Measurements from ENCODE around the gene MEAK7.

The MEAK7 gene

DNA sequence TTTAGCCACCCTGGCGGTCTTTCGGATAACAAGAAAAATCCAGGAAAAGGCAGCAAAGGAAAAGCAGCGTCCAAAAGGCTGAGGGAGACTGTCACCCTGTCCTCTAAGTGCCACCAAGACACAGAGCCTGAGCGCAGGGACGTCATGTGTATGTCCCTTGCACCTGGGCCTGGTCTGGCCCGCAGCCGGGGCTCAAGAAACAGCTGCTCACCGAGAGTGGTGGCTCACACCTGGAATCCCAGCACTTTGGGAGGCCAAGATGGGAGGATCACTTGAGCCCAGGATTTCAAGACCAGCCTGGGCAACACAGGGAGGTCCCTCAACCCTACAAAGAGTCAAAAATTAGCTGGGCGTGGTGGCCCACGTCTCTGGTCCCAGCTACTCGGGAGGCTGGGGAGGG is 9.2 kb upstream of the MEAK7 start:
- no peak for DNase-seq

DNA sequence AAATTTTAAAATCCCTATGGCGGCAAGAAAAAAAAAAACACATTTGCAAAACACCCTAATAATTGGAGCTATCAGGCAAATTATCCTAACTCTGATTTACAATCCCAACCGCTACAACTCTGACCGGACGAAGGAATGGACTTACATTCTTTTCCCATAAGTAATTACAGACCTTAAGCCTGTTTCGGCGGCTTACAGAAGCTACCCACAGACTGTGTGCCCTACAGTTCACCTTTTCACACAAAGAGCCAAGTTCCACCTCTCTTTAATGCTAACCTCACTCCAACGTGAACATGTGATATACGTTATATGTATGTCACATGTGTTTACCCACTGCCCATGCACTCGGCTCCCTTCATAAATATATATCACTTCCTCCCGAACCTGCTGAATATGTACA is 8.7 kb upstream of the MEAK7 start:
- DNase-seq = no peak

DNA sequence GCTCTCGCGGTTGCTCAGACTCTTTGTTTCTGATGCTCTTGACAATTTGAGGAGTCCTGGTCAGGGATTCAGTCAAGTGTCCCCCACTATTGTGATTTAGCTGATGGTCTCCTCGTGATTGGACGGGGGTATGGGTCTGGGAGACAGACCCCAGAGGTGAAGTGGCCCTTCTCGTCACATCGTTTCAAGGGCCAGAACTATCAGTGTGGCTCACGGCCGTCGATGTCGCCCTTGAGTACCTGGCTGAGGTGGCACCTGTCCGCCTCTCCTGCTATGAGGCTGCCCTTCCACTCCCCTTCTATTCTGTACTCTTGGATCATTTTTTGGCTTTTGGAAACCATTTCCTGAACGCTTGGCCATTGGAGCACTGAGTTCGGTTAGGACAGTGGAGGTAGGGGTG is 7.4 kb upstream of the MEAK7 start:
- DNase-seq = no peak

DNA sequence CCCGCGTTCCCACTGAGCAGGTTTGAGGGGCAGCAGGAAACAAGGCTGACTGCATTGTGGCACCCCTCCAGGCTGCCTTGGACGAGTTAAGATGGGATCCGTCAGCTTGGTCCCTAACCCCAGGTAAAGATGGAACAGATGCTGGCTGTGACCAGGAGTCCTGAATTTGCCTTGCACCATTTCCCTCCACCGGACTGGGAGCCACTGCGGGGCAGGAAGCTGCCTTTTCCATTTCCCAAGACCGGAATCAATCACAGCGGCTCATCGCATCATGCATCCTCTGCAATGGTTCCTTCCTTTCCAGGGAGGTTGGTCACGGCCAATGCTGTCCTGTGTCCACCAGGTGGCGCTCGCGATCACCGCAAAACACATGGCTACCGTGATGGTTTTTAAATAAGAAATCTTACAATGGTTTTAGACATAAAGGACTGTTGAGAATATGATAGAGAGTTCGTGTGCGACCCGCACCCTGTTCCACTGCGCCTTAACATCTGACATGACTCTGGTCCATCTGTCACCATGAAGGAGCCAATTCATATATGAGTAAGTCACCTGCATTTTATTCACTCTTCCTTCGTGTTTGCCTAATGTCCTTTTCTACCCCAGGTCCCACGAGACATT is 6.8 kb upstream of the MEAK7 start:
- peak; percentile 72 for DNase-seq

DNA sequence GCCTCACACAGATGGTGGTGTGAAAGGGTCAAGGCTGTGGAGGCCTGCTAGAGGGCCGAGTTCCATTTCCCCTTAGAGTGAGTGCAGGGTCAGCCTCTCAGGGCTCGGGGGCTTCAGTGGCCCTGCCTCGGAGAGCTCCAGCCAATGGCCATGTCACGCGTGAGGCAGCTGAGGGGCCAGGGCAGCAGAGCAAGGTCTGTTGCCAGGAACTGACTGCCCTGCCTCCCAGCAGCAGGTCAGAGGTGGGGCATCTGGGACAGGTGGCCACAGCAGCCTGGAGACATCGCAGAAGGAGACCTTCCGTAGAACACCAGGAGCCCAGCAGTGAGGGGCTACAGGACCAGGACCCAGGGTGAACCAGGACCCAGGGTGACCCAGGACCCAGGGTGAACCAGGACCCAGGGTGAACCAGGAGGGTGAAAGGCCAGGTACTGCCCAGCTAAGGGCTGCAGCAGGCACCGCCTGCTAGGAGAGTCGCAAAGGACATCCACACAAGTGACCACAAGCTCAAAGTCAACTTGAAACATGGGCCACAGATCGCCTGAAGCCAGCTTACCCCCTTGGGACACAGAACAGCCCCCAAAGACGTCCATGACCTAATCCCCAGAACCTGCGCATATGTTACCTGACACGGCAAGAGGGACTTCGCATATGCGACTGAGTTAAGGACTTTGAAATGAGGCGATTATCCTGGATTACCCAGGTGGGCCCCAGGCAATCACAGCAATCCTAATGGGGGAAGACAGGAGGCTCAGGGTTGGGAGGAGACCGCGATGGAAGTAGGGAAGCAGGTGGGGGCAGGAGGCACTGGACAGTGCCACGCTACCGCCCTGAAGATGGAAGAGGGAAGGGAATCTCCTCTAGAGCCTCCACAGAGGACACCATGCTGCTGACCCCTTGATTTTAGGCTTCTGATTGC is 4.8 kb upstream of the MEAK7 start:
- no peak for DNase-seq

DNA sequence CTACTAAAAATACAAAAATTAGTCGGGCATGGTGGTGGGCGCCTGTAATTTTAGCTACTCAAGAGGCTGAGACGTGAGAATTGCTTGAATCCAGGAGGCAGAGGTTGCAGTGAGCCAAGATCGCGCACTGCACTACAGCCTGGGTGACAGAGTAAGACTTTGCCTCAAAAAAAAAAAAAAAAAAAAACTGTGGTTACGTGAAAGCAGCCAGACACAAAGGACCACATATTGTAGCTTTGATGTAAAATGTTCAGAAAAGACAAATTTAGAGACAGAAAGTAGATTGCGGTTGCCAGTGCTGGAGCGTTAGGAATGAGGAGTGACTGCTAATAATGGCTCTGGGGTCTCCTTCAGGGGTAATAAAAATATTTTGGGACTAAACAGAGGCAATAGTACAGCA is 4.0 kb upstream of the MEAK7 start:
- no peak for DNase-seq

DNA sequence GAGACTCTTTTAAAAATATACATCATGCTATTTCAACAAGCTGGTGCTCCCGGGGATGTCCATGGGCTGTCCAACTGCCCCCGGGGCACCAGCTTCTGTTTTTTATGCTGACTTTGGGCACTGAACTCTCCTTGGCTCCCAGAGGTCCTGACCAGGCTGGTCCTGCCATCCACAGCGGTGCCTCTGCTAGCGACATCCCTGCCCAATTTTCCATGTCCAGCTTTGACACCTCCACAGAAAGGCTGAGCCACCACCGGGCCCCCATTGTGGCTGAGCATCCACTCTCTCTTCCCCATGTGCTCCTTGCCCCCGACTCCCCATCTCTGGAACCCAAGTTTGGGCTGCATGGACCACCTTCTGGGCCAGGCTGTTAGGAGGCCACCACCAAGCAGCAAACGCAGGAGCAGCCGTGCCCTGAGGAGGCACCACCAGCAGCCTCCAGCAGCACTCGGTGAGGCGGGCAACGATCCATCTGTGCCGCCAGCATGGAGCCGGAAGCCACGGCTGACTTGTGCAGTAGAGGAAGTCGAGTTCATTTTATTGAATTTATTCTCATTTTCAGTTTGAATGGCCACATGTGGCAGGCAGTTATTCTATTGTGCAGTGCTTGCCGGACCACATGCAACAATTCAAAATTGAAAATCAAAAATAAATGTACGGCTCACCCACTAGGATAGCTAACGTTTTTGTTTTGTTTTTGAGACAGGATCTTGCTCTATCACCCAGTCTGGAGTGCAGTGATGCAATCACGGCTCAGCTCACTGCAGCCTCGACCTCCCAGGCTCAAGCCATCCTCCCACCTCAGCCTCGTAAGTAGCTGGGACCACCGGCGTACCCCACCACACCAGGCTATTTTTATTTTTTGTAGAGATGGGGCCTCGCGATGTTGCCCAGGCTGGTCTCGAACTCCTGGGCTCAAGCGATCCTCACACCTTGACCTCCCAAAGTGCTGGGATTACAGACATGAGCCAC is 2.8 kb upstream of the MEAK7 start:
- DNase-seq = no peak

DNA sequence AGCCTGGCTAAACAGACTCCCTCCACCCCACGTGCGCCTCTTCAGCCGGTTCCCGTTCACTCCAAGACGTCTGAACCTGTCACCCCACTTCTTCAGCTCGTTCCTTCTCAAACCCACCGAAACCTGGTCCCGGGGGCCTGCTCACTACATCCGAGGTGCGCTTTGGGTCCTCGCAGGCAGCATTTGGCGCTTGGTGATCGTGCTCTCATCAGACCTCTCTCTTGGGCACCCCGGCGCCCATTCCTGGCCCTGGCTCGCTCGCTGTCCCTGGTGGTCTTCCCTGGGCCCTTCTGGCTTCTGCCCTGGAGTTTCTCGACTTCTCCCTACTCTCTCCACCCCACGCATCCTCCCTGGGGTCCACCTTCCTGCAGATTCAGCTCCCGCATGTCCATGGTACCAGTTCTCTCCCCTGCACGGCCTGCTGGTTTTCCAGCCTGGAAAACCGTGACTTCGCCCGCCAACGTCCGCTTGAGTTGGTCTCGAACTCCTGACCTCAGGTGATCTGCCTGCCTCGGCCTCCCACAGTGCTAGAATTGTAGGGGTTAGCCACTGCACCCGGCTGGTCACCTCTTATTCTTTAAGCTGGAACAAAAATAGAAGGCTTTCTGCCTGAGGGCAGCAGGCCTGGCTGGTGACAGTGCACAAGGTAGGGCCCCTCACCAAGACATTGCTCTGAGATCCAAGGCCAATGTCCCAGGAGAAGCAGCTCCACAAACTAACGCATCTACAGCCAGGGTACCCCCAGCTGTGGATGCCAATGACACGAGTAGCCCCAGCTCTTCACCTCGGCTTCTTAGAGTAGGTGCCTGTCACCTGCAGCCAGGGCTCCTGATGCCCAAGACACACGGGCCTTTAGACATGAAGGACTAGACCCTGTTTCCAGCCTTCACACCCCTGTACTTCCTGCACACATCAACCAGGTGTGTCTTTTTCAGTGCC is 1.1 kb upstream of the MEAK7 start:
- no peak for DNase-seq

DNA sequence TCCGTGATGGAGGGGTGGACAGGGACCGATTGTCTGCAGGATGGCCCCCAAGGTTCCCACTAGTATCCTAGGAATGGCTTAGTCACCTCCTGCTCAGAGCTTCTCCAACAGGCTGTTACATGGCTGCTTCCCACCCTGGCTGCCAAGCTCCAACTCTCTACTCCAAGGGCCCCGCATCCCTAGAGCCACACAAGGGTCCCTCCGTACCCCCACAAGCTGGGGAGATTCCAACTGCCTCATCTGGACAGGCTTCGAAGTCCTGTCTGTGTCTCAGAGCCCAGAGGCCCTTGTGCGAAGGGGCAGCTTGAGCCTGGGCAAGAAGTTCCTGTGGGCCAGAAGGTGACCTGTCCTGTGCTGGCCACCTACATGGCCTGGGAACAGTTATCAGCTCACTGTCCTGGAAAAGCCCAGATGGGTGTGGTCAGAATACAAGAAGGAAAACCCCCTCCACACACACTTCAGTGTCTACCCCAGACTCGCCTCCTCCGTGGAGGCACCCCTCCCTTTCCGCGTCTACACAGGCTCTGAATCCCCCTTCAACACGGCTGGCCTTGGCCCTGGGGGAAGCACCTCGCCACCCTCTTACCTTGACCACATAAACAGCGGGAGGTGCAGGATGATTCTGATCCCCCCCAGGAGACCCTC is 586 bp downstream of the MEAK7 start:
- peak; percentile 60 for DNase-seq

DNA sequence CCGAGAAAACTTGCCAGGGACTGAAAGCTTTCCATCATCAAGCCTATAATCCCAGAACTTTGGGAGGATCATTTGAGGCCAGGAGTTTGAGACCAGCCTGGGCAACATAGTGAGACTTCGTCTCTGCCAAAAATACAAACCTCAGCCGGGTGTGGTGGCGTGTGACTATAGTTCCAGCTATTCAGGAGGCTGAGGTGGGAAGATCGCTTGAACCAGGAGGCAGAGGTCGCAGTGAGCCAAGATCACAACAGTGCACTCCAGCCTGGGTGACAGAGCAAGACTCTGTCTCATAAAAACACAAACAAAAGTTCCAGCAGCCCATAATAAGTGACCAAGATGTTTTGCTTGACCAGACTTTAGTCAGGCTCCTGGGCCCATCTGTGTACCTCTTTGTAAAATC is 1.9 kb downstream of the MEAK7 start:
- no peak for DNase-seq

DNA sequence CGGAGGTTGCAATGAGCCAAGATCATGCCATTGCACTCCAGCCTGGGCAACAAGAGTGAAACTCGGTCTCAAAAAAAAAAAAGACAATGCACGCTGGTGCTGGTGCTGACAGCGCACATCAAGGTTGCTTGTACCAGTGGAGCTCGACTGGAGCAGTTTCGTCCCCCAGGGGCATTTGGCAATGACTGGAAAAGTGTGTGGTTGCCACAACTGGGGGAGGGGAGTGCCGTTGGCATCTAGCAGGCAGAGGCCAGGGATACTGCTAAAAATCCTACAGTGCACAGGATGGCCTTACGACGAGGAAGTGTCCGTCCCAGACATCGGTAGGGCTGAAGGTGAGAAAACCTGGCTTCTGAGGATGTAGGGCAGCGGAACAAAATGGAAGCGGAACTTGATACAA is 2.4 kb downstream of the MEAK7 start:
- DNase-seq = no peak

DNA sequence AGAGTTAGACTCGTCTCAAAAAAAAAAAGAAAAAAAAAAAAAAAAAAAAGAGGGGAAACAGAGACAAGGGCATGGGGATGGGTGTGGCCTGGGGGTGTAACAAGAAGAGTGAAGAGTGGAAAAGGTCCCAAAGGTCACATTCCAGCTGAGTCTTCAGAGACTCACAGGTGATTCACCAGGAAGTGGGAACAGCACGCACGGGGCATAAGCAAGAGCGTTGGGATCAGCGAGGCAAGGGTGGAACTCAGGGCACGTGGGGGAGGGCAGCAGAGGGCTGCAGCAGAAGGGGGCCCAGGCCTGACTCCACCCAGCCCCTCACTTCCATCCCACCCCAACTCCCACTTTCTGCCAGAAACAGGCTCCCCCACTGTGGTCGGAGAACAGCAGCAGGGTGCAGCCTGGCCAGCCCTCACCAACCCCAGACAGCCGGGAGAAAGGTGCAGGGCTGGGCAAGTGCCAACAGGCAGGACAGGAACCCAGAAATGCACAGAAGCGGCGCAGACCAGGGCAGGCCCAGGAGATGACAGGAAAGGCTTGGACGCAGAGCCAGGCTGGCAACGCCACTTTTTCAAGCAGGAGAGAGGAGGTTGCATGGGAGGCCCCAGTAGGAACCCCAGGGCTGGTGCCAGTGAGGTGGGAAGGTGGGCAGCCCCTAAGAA is 3.3 kb downstream of the MEAK7 start:
- DNase-seq = no peak

DNA sequence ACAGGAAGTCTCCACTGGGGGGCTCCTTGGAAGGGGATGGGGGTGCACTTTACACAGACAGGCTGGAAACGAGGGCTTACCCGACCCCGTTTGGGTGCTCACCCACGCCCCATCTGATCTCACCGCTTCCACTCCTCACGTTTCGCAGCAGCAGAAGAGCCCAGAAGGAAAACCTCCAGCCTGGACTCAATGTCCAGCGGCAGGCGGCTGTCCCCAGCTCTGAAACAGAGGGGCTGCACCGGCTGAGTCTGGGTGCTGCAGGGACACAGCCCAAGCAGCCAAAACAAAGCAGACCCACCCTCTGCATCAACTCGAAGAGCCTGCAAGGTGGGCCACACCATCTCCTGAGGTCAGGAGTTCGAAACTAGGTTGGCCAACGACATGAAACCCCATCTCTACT is 3.9 kb downstream of the MEAK7 start:
- DNase-seq = no peak

DNA sequence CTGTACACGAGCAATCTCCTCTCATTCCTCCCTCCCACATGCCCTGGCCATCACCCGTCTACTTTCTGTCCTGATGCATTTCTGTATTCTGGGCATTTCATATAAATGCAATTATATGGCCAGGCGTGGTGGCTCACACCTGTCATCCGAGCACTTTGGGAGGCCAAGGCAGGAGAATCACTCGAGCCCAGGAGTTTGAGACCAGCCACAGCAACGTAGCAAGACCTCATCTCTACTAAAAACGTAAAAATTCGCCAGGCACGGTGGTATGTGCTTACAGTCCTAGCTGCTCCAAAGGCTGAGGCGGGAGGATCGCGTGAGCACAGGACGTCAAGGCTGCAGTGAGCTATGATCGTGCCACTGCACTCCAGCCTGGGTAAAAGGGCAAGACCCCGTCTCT is 4.8 kb downstream of the MEAK7 start:
- DNase-seq = no peak

DNA sequence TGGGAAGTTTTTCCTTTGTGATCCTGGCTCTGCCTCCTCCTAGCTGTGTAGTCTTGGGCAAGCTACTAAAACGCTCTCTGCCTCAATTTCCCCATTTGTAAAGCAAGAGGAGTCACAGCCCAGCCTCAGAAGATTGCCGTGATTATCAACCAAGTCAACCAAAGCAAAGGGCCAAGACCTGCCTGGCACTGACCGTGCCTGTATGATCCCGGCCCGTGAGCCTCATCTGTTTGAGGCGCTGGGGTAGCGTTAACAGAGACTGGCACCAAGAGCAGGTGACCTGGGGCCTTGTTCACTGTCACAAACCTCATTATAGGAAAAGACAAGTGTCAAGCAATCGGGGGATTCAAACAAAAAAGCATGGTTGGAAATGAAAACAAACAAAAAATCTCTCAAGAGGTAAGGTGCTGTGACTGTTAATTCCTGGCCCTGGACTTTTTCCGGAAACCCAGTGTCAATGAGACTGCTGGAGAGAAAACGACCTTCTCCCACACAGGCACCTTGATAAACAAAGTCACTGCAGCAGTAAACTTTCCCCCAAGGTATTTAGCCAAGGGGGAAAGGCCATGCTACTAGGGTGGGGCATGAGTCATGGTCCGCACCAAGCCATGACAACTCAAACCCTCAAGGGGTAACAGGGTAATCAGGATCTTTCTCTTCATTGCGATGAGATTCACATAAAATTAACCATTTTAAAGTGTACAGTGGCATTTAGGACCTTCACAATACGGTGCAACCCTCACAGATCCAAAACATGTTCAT is 5.4 kb downstream of the MEAK7 start:
- no peak for DNase-seq

DNA sequence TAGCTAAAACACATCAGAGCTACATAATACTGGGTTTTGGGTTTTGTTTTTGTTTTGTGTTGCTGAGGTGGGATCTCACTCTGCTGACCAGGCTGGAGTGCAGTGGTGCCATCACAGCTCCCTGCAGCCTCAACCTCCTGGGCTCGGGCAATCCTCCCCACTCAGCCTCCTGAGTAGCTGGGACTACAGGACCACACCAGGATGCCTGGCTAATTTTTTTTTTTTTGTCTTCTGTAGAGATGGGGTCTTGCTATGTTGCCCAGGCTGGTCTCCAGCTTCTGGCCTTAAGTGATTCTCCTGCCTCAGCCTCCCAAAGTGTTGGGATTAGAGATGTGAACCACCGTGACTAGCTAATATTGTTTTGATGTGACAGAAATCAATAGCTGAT is 6.2 kb downstream of the MEAK7 start:
- DNase-seq = no peak

DNA sequence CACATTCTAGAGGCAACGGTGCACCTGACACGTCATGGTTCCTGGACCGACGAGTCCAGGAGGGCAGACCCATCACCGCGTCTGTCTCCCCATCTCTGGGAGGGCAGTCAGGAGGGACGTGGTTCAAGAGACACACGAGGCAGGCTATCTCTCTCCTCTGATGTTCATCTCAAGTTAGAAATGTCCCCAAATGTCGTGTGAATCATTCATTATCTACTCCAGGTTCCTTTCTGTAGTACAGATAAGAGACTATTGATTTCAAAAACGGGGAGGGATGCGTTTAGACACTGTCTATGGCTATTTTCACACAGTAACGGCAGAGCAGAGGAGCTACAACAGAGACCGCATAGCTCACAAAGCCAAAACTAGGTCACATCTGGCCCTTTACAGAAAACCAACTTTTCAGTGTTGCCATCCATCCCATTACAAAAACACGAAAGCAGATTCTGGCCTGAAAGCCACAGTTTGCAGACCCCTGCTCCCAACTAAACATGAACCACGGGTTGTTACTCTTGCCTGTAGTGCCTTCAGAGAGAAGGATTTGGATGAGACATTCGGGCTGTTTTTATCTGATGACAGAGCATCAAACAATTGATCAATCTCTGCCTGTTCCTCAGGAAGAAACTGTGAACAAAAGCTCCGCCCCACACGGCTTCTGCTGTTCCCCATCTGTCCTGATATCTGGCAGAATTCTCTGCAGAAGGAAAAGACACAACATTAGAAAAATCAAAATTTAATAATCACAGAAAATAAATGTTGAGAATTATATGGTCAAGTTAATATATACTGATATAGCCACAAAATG is 6.8 kb downstream of the MEAK7 start:
- no peak for DNase-seq

DNA sequence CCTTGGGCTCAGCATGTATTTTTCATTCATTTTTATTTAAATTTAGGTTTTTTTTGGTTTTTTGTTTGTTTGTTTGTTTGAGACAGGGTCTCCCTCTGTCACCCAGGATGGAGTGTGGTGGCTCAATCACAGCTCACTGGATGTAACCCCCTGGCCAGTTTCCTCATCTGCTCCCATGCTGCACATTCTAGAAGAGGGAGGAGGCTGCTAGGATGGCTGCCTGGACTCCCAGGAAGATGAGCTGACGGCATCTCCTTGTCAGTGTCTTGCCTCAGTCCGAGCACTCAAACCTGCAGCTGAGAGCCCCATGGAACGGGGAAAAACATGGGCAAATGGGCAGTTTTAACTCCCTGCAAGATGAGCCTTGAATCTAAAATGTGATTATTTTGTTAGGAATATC is 7.5 kb downstream of the MEAK7 start:
- DNase-seq = no peak

DNA sequence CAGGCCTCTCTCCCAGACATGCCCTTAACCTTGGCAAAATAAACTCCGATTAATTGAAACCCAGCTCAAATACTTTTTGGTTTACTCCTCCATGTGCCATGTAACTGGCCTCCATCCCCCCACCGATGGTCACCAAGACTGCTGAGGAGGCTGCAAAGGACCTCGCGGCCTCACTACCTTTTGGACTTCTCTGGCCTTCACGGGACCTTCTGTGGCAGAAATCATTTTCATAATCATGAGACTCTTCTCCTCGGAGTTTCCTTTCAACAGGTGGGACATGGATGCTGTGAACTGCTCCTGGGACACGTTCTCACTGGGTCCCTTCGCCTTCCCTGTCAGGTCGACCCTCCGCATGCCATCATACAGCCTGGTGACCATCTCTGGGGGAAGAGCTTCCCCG is 9.0 kb downstream of the MEAK7 start:
- no peak for DNase-seq

All from right kidney (tissue), 1 donor.